CD4-positive, alpha-beta memory T cell (primary cell): ENCODE data around the gene PDK1. TPM values are rescaled to one million over a fixed set of nuclear protein-coding genes. Genes with fewer than 3 reads are reported as not detected.
"Not testable (repeated sequence)": the region's sequence is repeated elsewhere in the genome, so short reads cannot be mapped to it uniquely, and the experiment has no call there.

Experiments
- CTCF ChIA-PET: fragments of 350-600 bp; sonication (Branson Sonifier 250); formaldehyde crosslinking; loops from one replicate; lab custom pipeline; 2021; ENCODE audit warnings: inconsistent platforms; ENCODE audit not compliant: partially characterized antibody; lab: Charles Lee
- POLR2A ChIA-PET: fragments of 350-600 bp; sonication (Branson Sonifier 250); formaldehyde crosslinking; loops from one replicate; lab custom pipeline; 2021; ENCODE audit not compliant: partially characterized antibody; lab: Charles Lee
- DNase-seq, 5 donors: peaks; one replicate each; pipeline versions ENCODE4 v3.0.0 to v3.0.0-alpha.2; 2020 to 2022; ENCODE audit warnings: mixed read lengths in 1 of 5
- H3K27ac ChIP-seq: one replicate; pipeline ENCODE4 v1.7.0; 2013; ENCODE audit warnings: low read depth, low read length
- H3K27me3 ChIP-seq: 2 replicates; pipeline ENCODE4 v1.7.0; 2013; ENCODE audit warnings: mild to moderate bottlenecking, low read length, moderate library complexity; ENCODE audit not compliant: insufficient read depth
- H3K36me3 ChIP-seq: 2 replicates; pipeline ENCODE4 v1.7.0; 2013; ENCODE audit warnings: mild to moderate bottlenecking, low read length, moderate library complexity; ENCODE audit not compliant: insufficient read depth
- H3K4me1 ChIP-seq: 2 replicates; pipeline ENCODE4 v1.7.0; 2013; ENCODE audit warnings: mild to moderate bottlenecking, low read length, moderate library complexity; ENCODE audit not compliant: insufficient read depth
- H3K4me3 ChIP-seq, 2 donors: one replicate each; pipeline ENCODE4 v1.7.0; 2013; ENCODE audit warnings: low read length in 2 of 2, mild to moderate bottlenecking in 1 of 2
- H3K9me3 ChIP-seq, 2 donors: one replicate each; pipeline ENCODE4 v1.7.0; 2013; ENCODE audit warnings: low read length in 2 of 2, control low read depth in 1 of 2; ENCODE audit not compliant: control insufficient read depth in 1 of 2
- H3K27ac Mint-ChIP-seq, 7 donors: one replicate each; pipeline ENCODE4 v1.8.0; 2020 to 2021; ENCODE audit warnings: mixed read lengths in 7 of 7, mild to moderate bottlenecking in 6 of 7, inconsistent platforms in 3 of 7, moderate library complexity in 3 of 7
- H3K27me3 Mint-ChIP-seq, 2 donors: one replicate each; pipeline ENCODE4 v1.8.0; 2020 to 2021; ENCODE audit warnings: mixed read lengths in 2 of 2
- H3K36me3 Mint-ChIP-seq, 2 donors: one replicate each; pipeline ENCODE4 v1.8.0; 2020 to 2021; ENCODE audit warnings: mixed read lengths in 2 of 2, inconsistent platforms in 1 of 2, mild to moderate bottlenecking in 1 of 2
- H3K4me1 Mint-ChIP-seq, 4 donors: one replicate each; pipeline ENCODE4 v1.8.0; 2020 to 2021; ENCODE audit warnings: mixed read lengths in 4 of 4, mild to moderate bottlenecking in 1 of 4
- H3K4me3 Mint-ChIP-seq, 8 donors: one replicate each; pipeline ENCODE4 v1.8.0; 2020 to 2021; ENCODE audit warnings: mixed read lengths in 8 of 8, mild to moderate bottlenecking in 7 of 8, moderate library complexity in 6 of 8, inconsistent platforms in 3 of 8
- H3K9me3 Mint-ChIP-seq, 8 donors: one replicate each; pipeline ENCODE4 v1.8.0; 2020 to 2021; ENCODE audit warnings: mixed read lengths in 8 of 8, mild to moderate bottlenecking in 5 of 8, inconsistent platforms in 3 of 8, moderate library complexity in 1 of 8
- intact Hi-C: fragments of 100-400 bp; cut with micrococcal nuclease; formaldehyde crosslinking; loops from one replicate; pipeline ENCODE4 v1.15.1; 2023
- polyA plus RNA-seq, 2 donors: library from polyadenylated mRNA; unstranded; fragments of 300-500 nt; fragmentation: Illumina TruSeq; gene quantifications; one replicate each; pipeline ENCODE4 v1.2.3, GENCODE V29; 2021
- total RNA-seq, 2 experiments: library from RNA; stranded (reverse); gene quantifications; one replicate each; pipeline ENCODE4 v1.2.3, GENCODE V29; 2021

The PDK1 gene
- total and polyA plus RNA-seq, 4 experiments from 2014 or later: 12.9 to 36.8 (median 26.8) TPM

DNA sequence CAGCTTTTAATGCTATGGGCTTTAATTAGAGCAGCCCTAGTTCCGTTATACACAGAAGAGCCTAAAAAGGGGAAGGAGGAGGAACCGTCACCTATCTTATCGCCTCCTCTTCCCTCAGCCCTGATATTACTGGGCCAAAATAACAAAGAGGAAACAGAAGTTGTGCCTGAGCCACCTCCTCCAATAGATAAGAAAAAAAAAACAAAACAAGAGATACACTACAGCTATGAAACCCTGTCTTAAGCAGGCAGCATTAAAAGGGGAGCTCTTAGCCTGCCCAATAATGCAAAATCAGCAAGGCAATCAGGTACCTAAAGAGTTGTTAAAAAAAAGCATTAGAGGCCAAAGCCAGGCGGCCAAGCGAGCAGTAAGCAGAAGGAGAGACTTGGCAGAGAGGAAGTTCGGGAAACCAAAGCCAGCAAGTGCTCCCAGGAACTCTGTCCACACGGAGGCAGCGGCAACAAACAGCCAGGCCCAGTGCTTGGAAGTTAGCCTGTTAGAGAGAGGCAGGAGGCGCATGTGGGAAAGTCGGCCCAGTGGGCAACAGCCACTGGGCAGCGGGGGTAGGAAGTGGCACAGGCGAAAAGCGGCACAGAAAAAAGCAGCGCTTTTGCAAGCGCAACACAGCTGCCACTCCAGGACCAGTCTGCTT lies 41.8 kb upstream of the PDK1 start:
- no peaks in the 10 kb centered on the region for H3K27me3 ChIP-seq
- H3K27ac Mint-ChIP-seq: no peak overlapping the region
- H3K4me1 ChIP-seq: peaks cover 11% of the 10 kb centered on the region
- no peak overlapping the region for H3K4me3 ChIP-seq
- intact Hi-C loops: no loop called here
- ChIA-PET POLR2A (interaction anchor here (0.6 kb wide), 1 partner anchor 58 kb away, joined by 3 read pairs; no protein-coding TSS in a partner anchor), CTCF (no interaction called here)
- DNase-seq: no peak
- no peaks in the 10 kb centered on the region for H3K27me3 Mint-ChIP-seq
- H3K9me3 Mint-ChIP-seq: peaks cover 0 to 57% (median 32%) of the 10 kb centered on the region in 8 donors
- H3K4me3 Mint-ChIP-seq: no peak overlapping the region
- H3K36me3 ChIP-seq: no peaks in the 10 kb centered on the region
- peaks cover 20 to 30% of the 10 kb centered on the region in 2 donors for H3K36me3 Mint-ChIP-seq
- peaks cover 0 to 18% of the 10 kb centered on the region in 2 donors for H3K9me3 ChIP-seq
- peaks cover 7 to 10% (median 9%) of the 10 kb centered on the region in 4 donors for H3K4me1 Mint-ChIP-seq
- no peak overlapping the region for H3K27ac ChIP-seq

DNA sequence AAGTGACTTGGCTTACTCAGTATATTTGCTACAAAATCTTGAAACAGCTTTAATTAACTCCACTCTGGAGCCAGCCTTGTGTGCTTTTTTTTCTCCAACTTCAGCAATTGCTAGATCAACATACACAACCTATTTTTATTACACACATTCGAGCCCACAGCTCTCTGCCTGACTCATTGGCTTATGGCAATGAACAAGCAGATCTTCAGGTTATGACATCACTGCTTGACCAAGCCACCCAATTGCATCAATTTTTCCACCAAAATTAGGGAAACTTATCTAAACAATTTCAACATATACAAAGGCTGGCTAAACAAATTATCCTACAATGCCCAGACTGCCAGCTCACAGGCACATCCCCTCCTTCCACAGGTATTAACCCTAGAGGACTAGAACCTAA lies 39.6 kb upstream of the PDK1 start:
- H3K36me3 ChIP-seq: no peaks in the 10 kb centered on the region
- intact Hi-C loops: no loop called here
- DNase-seq: no peak
- CTCF ChIA-PET: no interaction called here
- H3K4me1 ChIP-seq: peaks cover under 1% of the 10 kb centered on the region
- peaks cover 0 to 18% of the 10 kb centered on the region in 2 donors for H3K9me3 ChIP-seq
- H3K27me3 ChIP-seq: no peaks in the 10 kb centered on the region
- Mint-ChIP-seq H3K4me3 (no peak overlapping the region), H3K36me3 (peaks cover 23 to 41% of the 10 kb centered on the region in 2 donors), H3K27me3 (no peaks in the 10 kb centered on the region), H3K4me1 (no peaks in the 10 kb centered on the region), H3K9me3 (peaks cover 0 to 65% (median 42%) of the 10 kb centered on the region in 8 donors), H3K27ac (no peak overlapping the region)
- POLR2A ChIA-PET: no interaction called here
- H3K27ac ChIP-seq: no peak overlapping the region
- H3K4me3 ChIP-seq: no peak overlapping the region

DNA sequence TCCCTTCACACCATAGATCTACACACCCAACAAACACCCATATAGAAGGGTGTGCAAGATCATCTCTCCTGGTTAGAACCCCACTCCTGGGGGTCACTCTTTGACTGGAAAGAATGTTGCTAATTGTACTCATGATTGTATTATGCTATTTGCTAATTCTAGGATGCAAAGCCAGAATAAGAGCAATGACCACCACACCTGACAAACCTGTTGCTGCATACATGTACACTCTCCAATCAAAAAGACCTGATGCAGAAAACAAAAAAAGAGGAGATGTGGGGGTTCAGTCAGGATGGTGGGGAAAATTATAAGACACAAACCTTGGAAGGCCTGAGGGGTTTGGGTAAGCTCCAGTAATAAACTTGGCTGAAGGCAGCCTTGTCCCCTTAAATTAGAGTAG lies 36.9 kb upstream of the PDK1 start:
- Mint-ChIP-seq H3K4me3 (no peak overlapping the region), H3K27me3 (no peaks in the 10 kb centered on the region), H3K36me3 (peaks cover 13 to 18% of the 10 kb centered on the region in 2 donors), H3K9me3 (peaks cover 0 to 39% (median 22%) of the 10 kb centered on the region in 8 donors), H3K4me1 (no peaks in the 10 kb centered on the region), H3K27ac (no peak overlapping the region)
- POLR2A ChIA-PET: no interaction called here
- Histone ChIP-seq H3K27me3 (no peaks in the 10 kb centered on the region), H3K27ac (no peak overlapping the region), H3K4me3 (no peak overlapping the region), H3K36me3 (no peaks in the 10 kb centered on the region), H3K9me3 (no peaks in the 10 kb centered on the region), H3K4me1 (no peaks in the 10 kb centered on the region)
- intact Hi-C loops: no loop called here
- CTCF ChIA-PET: no interaction called here
- DNase-seq: no peak

GRCh38 chr2:172525601-172526000 lies 30.3 kb upstream of the PDK1 start:
- intact Hi-C loops: no loop called here
- H3K4me1 ChIP-seq: no peaks in the 10 kb centered on the region

GRCh38 chr2:172531309-172531708 lies 24.6 kb upstream of the PDK1 start:
- ChIA-PET POLR2A (no interaction called here), CTCF (interaction anchor here (1.4 kb wide), 1 partner anchor 21 kb away, joined by 3 read pairs; no protein-coding TSS in a partner anchor)
- Mint-ChIP-seq H3K9me3 (peaks cover 2 to 54% (median 44%) of the 10 kb centered on the region in 8 donors), H3K4me3 (no peak overlapping the region), H3K27me3 (no peaks in the 10 kb centered on the region), H3K36me3 (peaks cover 48 to 58% of the 10 kb centered on the region in 2 donors), H3K27ac (no peak overlapping the region), H3K4me1 (no peaks in the 10 kb centered on the region)
- Histone ChIP-seq H3K4me3 (no peak overlapping the region), H3K27ac (no peak overlapping the region), H3K27me3 (no peaks in the 10 kb centered on the region), H3K4me1 (no peaks in the 10 kb centered on the region), H3K9me3 (peaks cover 0 to 9% of the 10 kb centered on the region in 2 donors), H3K36me3 (no peaks in the 10 kb centered on the region)
- no peak for DNase-seq
- intact Hi-C loops: no loop called here

More at GRCh38 chr2:172525601-172526000, 30.3 kb upstream of the PDK1 start:
- POLR2A ChIA-PET: no interaction called here
- H3K27me3 ChIP-seq: no peaks in the 10 kb centered on the region
- peaks cover 25 to 27% of the 10 kb centered on the region in 2 donors for H3K36me3 Mint-ChIP-seq
- CTCF ChIA-PET: no interaction called here
- no peaks in the 10 kb centered on the region for H3K27me3 Mint-ChIP-seq
- H3K4me1 Mint-ChIP-seq: no peaks in the 10 kb centered on the region
- H3K9me3 Mint-ChIP-seq: peaks cover 2 to 49% (median 38%) of the 10 kb centered on the region in 8 donors
- DNase-seq: no peak
- H3K27ac Mint-ChIP-seq: no peak overlapping the region
- no peaks in the 10 kb centered on the region for H3K36me3 ChIP-seq
- H3K9me3 ChIP-seq: no peaks in the 10 kb centered on the region
- H3K27ac ChIP-seq: no peak overlapping the region
- no peak overlapping the region for H3K4me3 Mint-ChIP-seq
- no peak overlapping the region for H3K4me3 ChIP-seq

GRCh38 chr2:172532461-172532860 lies 23.4 kb upstream of the PDK1 start:
- H3K27me3 ChIP-seq, H3K27me3 Mint-ChIP-seq, H3K9me3 ChIP-seq, H3K27ac Mint-ChIP-seq, H3K27ac ChIP-seq, DNase-seq, H3K4me1 ChIP-seq, POLR2A ChIA-PET, intact Hi-C loops, H3K4me1 Mint-ChIP-seq, H3K4me3 ChIP-seq, H3K4me3 Mint-ChIP-seq, H3K36me3 ChIP-seq, CTCF ChIA-PET: not testable (repeated sequence)
- Mint-ChIP-seq H3K36me3 (peaks cover 48 to 56% of the 10 kb centered on the region in 2 donors), H3K9me3 (peaks cover 2 to 44% (median 35%) of the 10 kb centered on the region in 8 donors)

- no peak overlapping the region for H3K27ac Mint-ChIP-seq
- no peak overlapping the region for H3K4me3 ChIP-seq
- H3K4me1 Mint-ChIP-seq: no peaks in the 10 kb centered on the region
- H3K4me3 Mint-ChIP-seq: no peak overlapping the region
- no peaks in the 10 kb centered on the region for H3K4me1 ChIP-seq
- no peak for DNase-seq
- peaks cover 2 to 41% (median 31%) of the 10 kb centered on the region in 8 donors for H3K9me3 Mint-ChIP-seq
- no peaks in the 10 kb centered on the region for H3K27me3 Mint-ChIP-seq
- POLR2A ChIA-PET: no interaction called here
- H3K27me3 ChIP-seq: no peaks in the 10 kb centered on the region
- no peaks in the 10 kb centered on the region for H3K36me3 ChIP-seq
- H3K9me3 ChIP-seq: peaks cover 0 to 9% of the 10 kb centered on the region in 2 donors
- intact Hi-C loops: no loop called here
- CTCF ChIA-PET: no interaction called here
- H3K27ac ChIP-seq: no peak overlapping the region
- H3K36me3 Mint-ChIP-seq: peaks cover 46 to 56% of the 10 kb centered on the region in 2 donors
Observed at GRCh38 chr2:172533687-172534086, 22.2 kb upstream of the PDK1 start.
